A549 (cell line): ENCODE data around the gene PIGU. TPM values are rescaled to one million over a fixed set of nuclear protein-coding genes. Genes with fewer than 3 reads are reported as not detected.

Experiments used
- ATAC-seq, 2 experiments: fragments of 200-7000 bp in 1 of 2; fragments of >200 bp in 1 of 2; cut with Nextera tagmentation in 1 of 2; cut with Tn5 transposase in 1 of 2; 3 replicates each; pipeline versions ENCODE4 v1.8.0 to v1.9.1; 2018 to 2020; ENCODE audit warnings: mild to moderate bottlenecking in 1 of 2, moderate library complexity in 1 of 2
- CTCF ChIA-PET: fragments of 300-600 bp; sonication (Branson Sonifier 250); formaldehyde crosslinking; extraction: SDS; loops from one replicate; lab custom pipeline; 2021; ENCODE audit warnings: antibody characterized with exemption, inconsistent platforms; lab: Yijun Ruan, JAX
- POLR2A ChIA-PET: fragments of 350-600 bp; formaldehyde crosslinking; extraction: SDS; loops from one replicate; lab custom pipeline; 2021; ENCODE audit warnings: antibody characterized with exemption, inconsistent platforms; lab: Yijun Ruan, JAX
- DNase-seq, 2 experiments: peaks; one replicate each; pipeline versions ENCODE4 v3.0.0 to v3.0.0-alpha.2; 2011 to 2016; ENCODE audit warnings: low read depth in 1 of 2, low spot score in 1 of 2
- FAIRE-seq: peaks from 2 replicates; lab custom pipeline; 2011; peaks lifted over from hg19 to GRCh38; lab: Jason Lieb, UNC
- H3K27ac ChIP-seq, 2 experiments: fragments of >200 bp; sonication (Bioruptor Twin); formaldehyde crosslinking; 3 replicates each; pipeline ENCODE4 v1.5.1; 2016 to 2017
- H3K4me1 ChIP-seq: fragments of >200 bp; sonication (Bioruptor Twin); formaldehyde crosslinking; 3 replicates; pipeline ENCODE4 v1.6.1; 2016
- H3K4me2 ChIP-seq: fragments of >200 bp; sonication (Bioruptor Twin); formaldehyde crosslinking; 3 replicates; pipeline ENCODE4 v1.6.1; 2016
- H3K4me3 ChIP-seq: fragments of >200 bp; sonication (Bioruptor Twin); formaldehyde crosslinking; 3 replicates; pipeline ENCODE4 v1.5.1; 2016
- H3K9me3 ChIP-seq: fragments of >200 bp; sonication (Bioruptor Twin); formaldehyde crosslinking; 3 replicates; pipeline ENCODE4 v1.6.1; 2016
- ATOH8 ChIP-seq: fragments of 250-450 bp; sonication (Bioruptor Pico); IDR thresholded peaks from 2 replicates; pipeline ENCODE4 v1.5.0; 2020; ENCODE audit warnings: low read depth, mild to moderate bottlenecking, moderate library complexity
- BHLHE40 ChIP-seq: IDR thresholded peaks from 2 replicates; pipeline ENCODE4 v1.6.1; 2012; ENCODE audit warnings: low read depth, low read length, inconsistent platforms
- CBX2 ChIP-seq: fragments of 200-600 bp; sonication (generic); IDR thresholded peaks from 2 replicates; pipeline ENCODE4 v1.6.1; 2016; ENCODE audit warnings: low read depth, mild to moderate bottlenecking, borderline replicate concordance
- CBX8 ChIP-seq: fragments of 200-600 bp; sonication (generic); IDR thresholded peaks from 2 replicates; pipeline ENCODE4 v1.6.1; 2016
- CHD2 ChIP-seq: fragments of 150-350 bp; IDR thresholded peaks from 2 replicates; pipeline ENCODE4 v1.6.1; 2014; ENCODE audit warnings: low read length; ENCODE audit not compliant: partially characterized antibody
- CTCF ChIP-seq: fragments of >200 bp; sonication (Bioruptor Twin); formaldehyde crosslinking; IDR thresholded peaks from 3 replicates; pipeline ENCODE4 v1.5.1; 2016
- E2F6 ChIP-seq: IDR thresholded peaks from 2 replicates; pipeline ENCODE4 v1.6.1; 2012; ENCODE audit warnings: low read depth, borderline replicate concordance
- EHF ChIP-seq: fragments of 250-450 bp; sonication (Bioruptor Pico); IDR thresholded peaks from 2 replicates; pipeline ENCODE4 v1.5.0; 2020; ENCODE audit warnings: mild to moderate bottlenecking
- EP300 ChIP-seq, 2 experiments: fragments of >200 bp; sonication (Bioruptor Twin); formaldehyde crosslinking; IDR thresholded peaks; 2 replicates in 1 of 2; 3 replicates in 1 of 2; pipeline ENCODE4 v1.6.1; 2016 to 2017
- ESRRA ChIP-seq: fragments of 150-350 bp; IDR thresholded peaks from 2 replicates; pipeline ENCODE4 v1.6.1; 2014; ENCODE audit warnings: mild to moderate bottlenecking, low read length, borderline replicate concordance
- FOSL2 ChIP-seq, 2 experiments: fragments of 450-650 bp in 1 of 2; fragments of >200 bp in 1 of 2; sonication (Bioruptor Twin) in 1 of 2; formaldehyde crosslinking; IDR thresholded peaks; 2 replicates each; pipeline versions ENCODE4 v1.5.0 to v1.6.1; 2016 to 2020; ENCODE audit warnings: mild to moderate bottlenecking in 1 of 2, moderate library complexity in 1 of 2
- GATA3 ChIP-seq: IDR thresholded peaks from 2 replicates; pipeline ENCODE4 v1.6.1; 2012; ENCODE audit warnings: borderline replicate concordance
- HDAC2 ChIP-seq: fragments of 200-600 bp; sonication (generic); IDR thresholded peaks from 2 replicates; pipeline ENCODE4 v1.6.1; 2016
- HES2 ChIP-seq: fragments of >200 bp; sonication (Bioruptor Twin); formaldehyde crosslinking; IDR thresholded peaks from 2 replicates; pipeline ENCODE4 v1.6.1; 2016
- HEYL ChIP-seq: fragments of 250-450 bp; sonication (Bioruptor Pico); IDR thresholded peaks from 2 replicates; pipeline ENCODE4 v1.8.0; 2021; ENCODE audit warnings: mild to moderate bottlenecking, moderate library complexity
- HOXB13 ChIP-seq: fragments of 250-450 bp; sonication (Bioruptor Pico); IDR thresholded peaks from 2 replicates; pipeline ENCODE4 v1.5.0; 2020; ENCODE audit warnings: low read depth, mild to moderate bottlenecking, moderate library complexity
- HOXB5 ChIP-seq: fragments of 250-450 bp; sonication (Bioruptor Pico); IDR thresholded peaks from 2 replicates; pipeline ENCODE4 v1.5.0; 2020; ENCODE audit warnings: mild to moderate bottlenecking, moderate library complexity
- MAX ChIP-seq: IDR thresholded peaks from 2 replicates; pipeline ENCODE4 v1.6.1; 2012
- NPAS2 ChIP-seq: fragments of 250-450 bp; sonication (Bioruptor Pico); IDR thresholded peaks from 2 replicates; pipeline ENCODE4 v1.8.0; 2022; ENCODE audit warnings: mild to moderate bottlenecking, moderate library complexity, borderline replicate concordance
- POLR2A ChIP-seq: IDR thresholded peaks from 2 replicates; pipeline ENCODE4 v1.6.1; 2012; ENCODE audit warnings: mild to moderate bottlenecking, low read length
- RAD21 ChIP-seq, 2 experiments: fragments of >200 bp in 1 of 2; sonication (Bioruptor Twin) in 1 of 2; formaldehyde crosslinking in 1 of 2; IDR thresholded peaks in 1 of 2; conservative IDR thresholded peaks in 1 of 2; 2 replicates in 1 of 2; 3 replicates in 1 of 2; pipeline ENCODE4 v1.6.1; 2012 to 2018; ENCODE audit warnings: inconsistent platforms in 1 of 2
- REST ChIP-seq: fragments of 200-600 bp; sonication (generic); IDR thresholded peaks from 2 replicates; pipeline ENCODE4 v1.6.1; 2016; ENCODE audit warnings: antibody characterized with exemption, mild to moderate bottlenecking, moderate library complexity
- RNF2 ChIP-seq: fragments of 200-600 bp; sonication (generic); IDR thresholded peaks from 2 replicates; pipeline ENCODE4 v1.6.1; 2016; ENCODE audit warnings: low read depth, mild to moderate bottlenecking, antibody characterized with exemption, moderate library complexity, borderline replicate concordance
- SMC3 ChIP-seq: fragments of >200 bp; sonication (Bioruptor Twin); formaldehyde crosslinking; IDR thresholded peaks from 3 replicates; pipeline ENCODE4 v1.6.1; 2018; ENCODE audit warnings: inconsistent platforms
- ZNF302 ChIP-seq: fragments of 250-450 bp; sonication (Bioruptor Pico); IDR thresholded peaks from 2 replicates; pipeline ENCODE4 v1.9.0; 2021; ENCODE audit warnings: inconsistent platforms, mild to moderate bottlenecking, moderate library complexity
- WGBS: methylation state at CpG from one replicate; pipeline ENCODE4 v1.1.6; 2017; ENCODE audit errors: missing lambda C conversion rate; 5-methylcytosine and 5-hydroxymethylcytosine counted together
- polyA plus RNA-seq, 4 experiments: library from polyadenylated mRNA; depleted of rRNA in 3 of 4; stranded (reverse); fragments of >200 nt; fragmentation: RNase III in 1 of 4; extraction: RNeasy Plus Mini Kit Qiagen cat#74134 plus additional on column Dnase treatment in 1 of 4; gene quantifications; 2 replicates in 3 of 4; 3 replicates in 1 of 4; pipeline ENCODE4 v1.2.3, GENCODE V29; 2011 to 2017

PIGU gene
- polyA plus RNA-seq, 2 of the 4 experiments (the other 2 are of a cell fraction), result 27.8 to 103 TPM

- CTCF ChIA-PET, result interaction anchor here (1.4 kb wide), 1 partner anchor 33 kb away, joined by 4 read pairs; no protein-coding TSS in a partner anchor
- no peak overlapping the region for H3K4me3 ChIP-seq
- ATAC-seq (no peak), FAIRE-seq (no peak), DNase-seq (no peak)
- TF ChIP-seq BHLHE40, result no peak
- no peak for TF ChIP-seq HES2
- TF ChIP-seq POLR2A, result no peak
- TF ChIP-seq HOXB13 (CRISPR knock-in tag), result no peak
- no peak for TF ChIP-seq SMC3
- TF ChIP-seq CBX2, result no peak
- no peak for TF ChIP-seq NPAS2
- no peak for TF ChIP-seq CBX8
- no peak for TF ChIP-seq MAX
- no peak for TF ChIP-seq RNF2
- TF ChIP-seq FOSL2 (IDR thresholded peaks at IDR 0.05), result no peak
- no peak for TF ChIP-seq FOSL2 (CRISPR knock-in tag; IDR thresholded peaks at IDR 0.05)
- TF ChIP-seq HDAC2, result no peak
- H3K9me3 ChIP-seq, result no peaks in the 10 kb centered on the region
- 89% methylated on average over 6 of the region's 6 CpGs for WGBS
- no peak overlapping the region for H3K4me2 ChIP-seq
- H3K4me1 ChIP-seq, result peaks cover 37% of the 10 kb centered on the region
- POLR2A ChIA-PET, result no interaction called here
- H3K27ac ChIP-seq, result peak overlapping the region in 1 of 2 experiments; percentile 66; a peak in 2 of 6 replicates
Measured at GRCh38 chr20:34622821-34623451, 54.0 kb downstream of the PIGU start.

GRCh38 chr20:34621383-34622367 lies 55.2 kb downstream of the PIGU start:
- ATAC-seq, result peak; percentile 94 to 97
- peak; percentile 76 for FAIRE-seq
- H3K9me3 ChIP-seq, result no peaks in the 10 kb centered on the region
- H3K4me1 ChIP-seq, result peaks cover 25% of the 10 kb centered on the region
- POLR2A ChIA-PET, result no interaction called here
- 50% methylated on average over 13 of the region's 13 CpGs for WGBS
- H3K4me2 ChIP-seq, result peak overlapping the region; percentile 69
- peak overlapping the region; percentile 11 to 66; a peak in 3 of 6 replicates for H3K27ac ChIP-seq
- no peak overlapping the region for H3K4me3 ChIP-seq
- CTCF ChIA-PET, result interaction anchor here (0.5 to 1.4 kb wide), 9 partner anchors 14 to 474 kb away, joined by 3 to 4 read pairs (median 3); no protein-coding TSS in a partner anchor
- peak; percentile 60 to 80 for DNase-seq
- no peak for TF ChIP-seq CHD2
- peak; percentile 79 for TF ChIP-seq HES2
- TF ChIP-seq ATOH8 (CRISPR knock-in tag), result no peak
- peak; percentile 79 for TF ChIP-seq GATA3
- no peak for TF ChIP-seq HOXB5 (CRISPR knock-in tag)
- TF ChIP-seq ZNF302 (CRISPR knock-in tag), result no peak
- no peak for TF ChIP-seq CTCF
- TF ChIP-seq E2F6, result no peak
- peak; percentile 80 for TF ChIP-seq FOSL2 (IDR thresholded peaks at IDR 0.05)
- peak; percentile 87 for TF ChIP-seq FOSL2 (CRISPR knock-in tag; IDR thresholded peaks at IDR 0.05)
- TF ChIP-seq NPAS2, result no peak
- peak; percentile 52 to 57; a peak in 2 of 5 replicates for TF ChIP-seq EP300 (IDR thresholded peaks at IDR 0.05)
- no peak for TF ChIP-seq EHF (CRISPR knock-in tag)
- TF ChIP-seq HDAC2, result no peak
- no peak for TF ChIP-seq HEYL (CRISPR knock-in tag)
- TF ChIP-seq ESRRA, result no peak
- no peak for TF ChIP-seq REST
- TF ChIP-seq HOXB13 (CRISPR knock-in tag), result no peak
- 0 out of 2 replicates have a peak, but pooled peaks have one; percentile 23 for TF ChIP-seq MAX
- 0 out of 5 replicates have a peak, but pooled peaks of 1 of the 2 experiments have one; percentile 18 for TF ChIP-seq RAD21 (conservative IDR thresholded peaks at IDR 0.05 in 1 of 2, IDR thresholded peaks at IDR 0.05 in 1 of 2)
